GM21786 (cell line): ENCODE data around the gene JAKMIP2.
A peak's percentile ranks its signal among the peaks of the same experiment; 100 is the strongest.
"Not testable (repeated sequence)": the region's sequence is repeated elsewhere in the genome, so short reads cannot be mapped to it uniquely, and the experiment has no call there.

Experiments
- ATAC-seq: cut with Tn5 transposase; IDR thresholded peaks from one replicate; pipeline ENCODE4 v1.9.1; 2021; ENCODE audit not compliant: unreplicated experiment

Gene JAKMIP2

GRCh38 chr5:147661541-147661940 is 121.0 kb downstream of the JAKMIP2 start:
- ATAC-seq, result no peak

- no peak for ATAC-seq
These were observed 123.2 kb downstream of the JAKMIP2 start for GRCh38 chr5:147659166-147659929.

GRCh38 chr5:147658293-147658932 is 124.1 kb downstream of the JAKMIP2 start:
- no peak for ATAC-seq

GRCh38 chr5:147648597-147648996 is 133.9 kb downstream of the JAKMIP2 start:
- no peak for ATAC-seq

- ATAC-seq, result no peak
These were observed 137.3 kb downstream of the JAKMIP2 start for GRCh38 chr5:147645197-147645596.

GRCh38 chr5:147644460-147644859 is 138.1 kb downstream of the JAKMIP2 start:
- no peak for ATAC-seq

- no peak for ATAC-seq
These were observed 139.4 kb downstream of the JAKMIP2 start for GRCh38 chr5:147643142-147643541.

- no peak for ATAC-seq
These were observed 139.9 kb downstream of the JAKMIP2 start for GRCh38 chr5:147642666-147643065.

GRCh38 chr5:147639321-147639720 is 143.2 kb downstream of the JAKMIP2 start:
- ATAC-seq, result no peak

GRCh38 chr5:147636729-147636984 is 145.9 kb downstream of the JAKMIP2 start:
- no peak for ATAC-seq

GRCh38 chr5:147635882-147636728 is 146.4 kb downstream of the JAKMIP2 start:
- no peak for ATAC-seq

GRCh38 chr5:147635439-147635838 is 147.1 kb downstream of the JAKMIP2 start:
- ATAC-seq, result not testable (repeated sequence)

GRCh38 chr5:147633173-147633572 is 149.4 kb downstream of the JAKMIP2 start:
- no peak for ATAC-seq

GRCh38 chr5:147631428-147632003 is 151.0 kb downstream of the JAKMIP2 start:
- ATAC-seq, result no peak

GRCh38 chr5:147629196-147629595 is 153.3 kb downstream of the JAKMIP2 start:
- ATAC-seq, result no peak

GRCh38 chr5:147628058-147628895 is 154.3 kb downstream of the JAKMIP2 start:
- peak; percentile 94 for ATAC-seq

GRCh38 chr5:147626464-147626863 is 156.1 kb downstream of the JAKMIP2 start:
- ATAC-seq, result no peak

- no peak for ATAC-seq
These were observed 161.5 kb downstream of the JAKMIP2 start for GRCh38 chr5:147621016-147621415.

- ATAC-seq, result no peak
These were observed 163.1 kb downstream of the JAKMIP2 start for GRCh38 chr5:147619281-147619878.

- no peak for ATAC-seq
These were observed 164.7 kb downstream of the JAKMIP2 start for GRCh38 chr5:147617711-147618350.
